SK-N-SH (cell line): Measurements from ENCODE around the gene NDFIP1. TPM values are rescaled to one million over a fixed set of nuclear protein-coding genes. Genes with fewer than 3 reads are reported as not detected.

Source experiments
- CTCF ChIA-PET: fragments of 300-600, 350-600 bp; formaldehyde crosslinking; extraction: SDS; loops from one replicate; lab custom pipeline; 2021; lab: Yijun Ruan, JAX
- POLR2A ChIA-PET: fragments of 350-600 bp; sonication (Branson Sonifier 250); formaldehyde crosslinking; extraction: SDS; loops from one replicate; lab custom pipeline; 2020; ENCODE audit warnings: antibody characterized with exemption, inconsistent platforms; lab: Yijun Ruan, JAX
- DNase-seq: peaks from one replicate; pipeline ENCODE4 v3.0.0; 2012
- H2AFZ ChIP-seq: fragments of 200-600 bp; sonication (generic); 2 replicates; pipeline ENCODE4 v1.8.1; 2016; ENCODE audit warnings: antibody characterized with exemption, mild to moderate bottlenecking, low read depth
- H3F3A ChIP-seq: fragments of 200-600 bp; sonication (generic); replicated peaks from 2 replicates; pipeline ENCODE3; 2016; ENCODE audit warnings: antibody characterized with exemption, mild to moderate bottlenecking; ENCODE audit not compliant: insufficient read depth
- H3K27ac ChIP-seq, 2 experiments: fragments of 200-500 bp in 1 of 2; fragments of 200-600 bp in 1 of 2; sonication (Bioruptor generic) in 1 of 2; sonication (generic), shearing (Covaris generic) in 1 of 2; 2 replicates each; pipeline versions ENCODE4 v1.5.1 to v1.6.1; 2014 to 2016; ENCODE audit warnings: low read depth in 2 of 2, inconsistent platforms in 1 of 2, low read length in 1 of 2, mild to moderate bottlenecking in 1 of 2, mixed read lengths in 1 of 2
- H3K27me3 ChIP-seq: fragments of 200-600 bp; sonication (generic), shearing (Covaris generic); 2 replicates; pipeline ENCODE4 v1.6.1; 2016; ENCODE audit warnings: mixed run types; ENCODE audit not compliant: insufficient read depth
- H3K36me3 ChIP-seq, 2 experiments: fragments of 200-500 bp in 1 of 2; fragments of 200-600 bp in 1 of 2; sonication (Bioruptor generic) in 1 of 2; sonication (generic) in 1 of 2; replicated peaks in 1 of 2; 2 replicates each; pipeline versions ENCODE3 to v1.5.1; 2014 to 2016; ENCODE audit warnings: low read length in 1 of 2, mild to moderate bottlenecking in 1 of 2; ENCODE audit not compliant: insufficient read depth in 2 of 2, control insufficient read depth in 1 of 2
- H3K4me1 ChIP-seq, 2 experiments: fragments of 200-500 bp in 1 of 2; fragments of 200-600 bp in 1 of 2; sonication (Bioruptor generic) in 1 of 2; sonication (generic), shearing (Covaris generic) in 1 of 2; 2 replicates each; pipeline versions ENCODE4 v1.5.1 to v1.6.1; 2014 to 2016; ENCODE audit warnings: low read depth in 1 of 2, low read length in 1 of 2, mixed run types in 1 of 2; ENCODE audit not compliant: insufficient read depth in 2 of 2, control insufficient read depth in 1 of 2
- H3K4me2 ChIP-seq: fragments of 200-600 bp; sonication (generic), shearing (Covaris generic); 2 replicates; pipeline ENCODE4 v1.6.1; 2017; ENCODE audit warnings: mixed run types
- H3K4me3 ChIP-seq, 2 experiments: fragments of 200-500 bp in 1 of 2; fragments of 200-600 bp in 1 of 2; sonication (Bioruptor generic) in 1 of 2; sonication (generic), shearing (Covaris generic) in 1 of 2; 2 replicates each; pipeline versions ENCODE4 v1.5.1 to v1.8.1; 2014 to 2016; ENCODE audit warnings: low read depth in 2 of 2, inconsistent platforms in 1 of 2, low read length in 1 of 2, mild to moderate bottlenecking in 1 of 2, mixed read lengths in 1 of 2, moderate library complexity in 1 of 2
- H3K79me2 ChIP-seq: fragments of 200-600 bp; sonication (generic); 2 replicates; pipeline ENCODE4 v1.8.1; 2017; ENCODE audit warnings: mild to moderate bottlenecking; ENCODE audit not compliant: insufficient read depth
- H3K9ac ChIP-seq: fragments of 200-600 bp; sonication (generic); 2 replicates; pipeline ENCODE4 v1.6.1; 2017; ENCODE audit warnings: mixed run types
- H3K9me2 ChIP-seq: fragments of 200-600 bp; sonication (generic); 2 replicates; pipeline ENCODE4 v1.6.1; 2017; ENCODE audit warnings: mixed run types
- H3K9me3 ChIP-seq: fragments of 200-600 bp; sonication (generic); 2 replicates; pipeline ENCODE4 v1.6.1; 2017; ENCODE audit warnings: mixed run types, mild to moderate bottlenecking, moderate library complexity
- H4K20me1 ChIP-seq: fragments of 200-600 bp; sonication (generic); 2 replicates; pipeline ENCODE4 v1.6.1; 2017; ENCODE audit warnings: mild to moderate bottlenecking, mixed run types; ENCODE audit not compliant: insufficient read depth
- CHD2 ChIP-seq: fragments of 150-350 bp; IDR thresholded peaks from 2 replicates; pipeline ENCODE4 v1.6.1; 2018; ENCODE audit warnings: low read length; ENCODE audit not compliant: partially characterized antibody
- CTCF ChIP-seq: fragments of 200-600 bp; sonication (generic); IDR thresholded peaks from 2 replicates; pipeline ENCODE4 v1.6.1; 2017; ENCODE audit warnings: antibody characterized with exemption, mild to moderate bottlenecking, moderate library complexity
- ELF1 ChIP-seq: IDR thresholded peaks from 2 replicates; pipeline ENCODE4 v1.4.0; 2012
- FOSL2 ChIP-seq: IDR thresholded peaks from 2 replicates; pipeline ENCODE4 v1.4.0; 2012; ENCODE audit warnings: low read depth, mild to moderate bottlenecking, moderate library complexity, borderline replicate concordance
- FOXJ3 ChIP-seq: sonication (generic); formaldehyde crosslinking; IDR thresholded peaks from 2 replicates; pipeline ENCODE4 v1.5.1; 2020; ENCODE audit warnings: mild to moderate bottlenecking, missing genetic modification reagents
- IRF3 ChIP-seq: fragments of 150-350 bp; IDR thresholded peaks from 2 replicates; pipeline ENCODE4 v1.6.1; 2016; ENCODE audit warnings: mild to moderate bottlenecking, low read depth, low read length
- MAX ChIP-seq: IDR thresholded peaks from 2 replicates; pipeline ENCODE4 v1.4.0; 2012; ENCODE audit warnings: low read depth
- NFIC ChIP-seq: IDR thresholded peaks from 2 replicates; pipeline ENCODE4 v1.4.0; 2012; ENCODE audit warnings: borderline replicate concordance
- RCOR1 ChIP-seq: fragments of 150-350 bp; IDR thresholded peaks from 2 replicates; pipeline ENCODE4 v1.6.1; 2017; ENCODE audit warnings: antibody characterized with exemption, low read length
- TAF1 ChIP-seq: IDR thresholded peaks from 2 replicates; pipeline ENCODE4 v1.6.1; 2012; ENCODE audit warnings: low read depth, mild to moderate bottlenecking, low read length, moderate library complexity, borderline replicate concordance
- USF2 ChIP-seq: fragments of 150-350 bp; IDR thresholded peaks from 2 replicates; pipeline ENCODE4 v1.6.1; 2017; ENCODE audit warnings: antibody characterized with exemption, low read length, low read depth, borderline replicate concordance
- YY1 ChIP-seq: IDR thresholded peaks from 2 replicates; pipeline ENCODE4 v1.4.0; 2012; ENCODE audit warnings: low read depth, mild to moderate bottlenecking
- WGBS: methylation state at CpG from one replicate; pipeline ENCODE4 v1.1.6; 2017; ENCODE audit warnings: low lambda C conversion rate; 5-methylcytosine and 5-hydroxymethylcytosine counted together
- polyA plus RNA-seq, 3 experiments: library from polyadenylated mRNA; depleted of rRNA; stranded (reverse); fragments of >200 nt; gene quantifications; 2 replicates each; pipeline ENCODE4 v1.2.3, GENCODE V29; 2012

Gene NDFIP1
- polyA plus RNA-seq, 1 of the 3 experiments (the other 2 are of a cell fraction) = 40.0 TPM

- no peak overlapping the region for H3K9ac ChIP-seq
- peaks cover 15 to 17% of the 10 kb centered on the region in 2 experiments for H3K36me3 ChIP-seq
- H3K27ac ChIP-seq = no peak overlapping the region
- no peaks in the 10 kb centered on the region for H3K9me3 ChIP-seq
- no peak overlapping the region for H3K4me3 ChIP-seq
- H3K27me3 ChIP-seq = no peaks in the 10 kb centered on the region
- no peak overlapping the region for H2AFZ ChIP-seq
- ChIA-PET CTCF (interaction anchor here (0.8 to 1.0 kb wide), 3 partner anchors 10 to 24 kb away, joined by 3 to 5 read pairs (median 5); no protein-coding TSS in a partner anchor), POLR2A (no interaction called here)
- peaks cover 99% of the 10 kb centered on the region for H3K79me2 ChIP-seq
- H3K9me2 ChIP-seq = no peaks in the 10 kb centered on the region
- TF ChIP-seq CHD2 = no peak
- TF ChIP-seq YY1 = no peak
- TF ChIP-seq FOSL2 = no peak
- TF ChIP-seq FOXJ3 (CRISPR knock-in tag) = no peak
- TF ChIP-seq ELF1 = no peak
- no peak for TF ChIP-seq USF2
- TF ChIP-seq MAX = no peak
- TF ChIP-seq CTCF = no peak
- no peak for TF ChIP-seq IRF3
- peaks cover 75% of the 10 kb centered on the region for H4K20me1 ChIP-seq
- H3K4me1 ChIP-seq = peaks cover 0 to 9% of the 10 kb centered on the region in 2 experiments; a peak in 1 of 4 replicates
- DNase-seq = peak; percentile 9
- peaks cover 8% of the 10 kb centered on the region for H3F3A ChIP-seq
- H3K4me2 ChIP-seq = no peak overlapping the region
Observed at GRCh38 chr5:142119051-142119625, 10.6 kb downstream of the NDFIP1 start.

- Histone ChIP-seq H3K9ac (no peak overlapping the region), H3F3A (peaks cover 8% of the 10 kb centered on the region), H3K9me3 (no peaks in the 10 kb centered on the region), H3K4me1 (peaks cover 0 to 9% of the 10 kb centered on the region in 2 experiments; a peak in 1 of 4 replicates), H3K27ac (no peak overlapping the region), H3K4me2 (no peak overlapping the region), H3K27me3 (no peaks in the 10 kb centered on the region), H2AFZ (no peak overlapping the region), H3K4me3 (no peak overlapping the region), H3K9me2 (no peaks in the 10 kb centered on the region), H3K79me2 (peaks cover 99% of the 10 kb centered on the region), H4K20me1 (peaks cover 66% of the 10 kb centered on the region), H3K36me3 (peaks cover 15 to 17% of the 10 kb centered on the region in 2 experiments)
- ChIA-PET POLR2A (no interaction called here), CTCF (interaction anchor here (0.8 to 1.1 kb wide), 2 partner anchors 10 to 23 kb away, joined by 3 read pairs; no protein-coding TSS in a partner anchor)
- 81% methylated on average over 3 of the region's 3 CpGs for WGBS
- DNase-seq = no peak
- no peak for TF ChIP-seq RCOR1
- no peak for TF ChIP-seq TAF1
- no peak for TF ChIP-seq NFIC
Observed at GRCh38 chr5:142120247-142120935, 11.8 kb downstream of the NDFIP1 start.
